HEK293 (cell line): ENCODE measurements around the gene RSRC2.

Experiments used
- BCL11A ChIP-seq: fragments of 450-650 bp; formaldehyde crosslinking; IDR thresholded peaks from 2 replicates; pipeline ENCODE4 v1.5.1; 2016; ENCODE audit warnings: low read depth, missing biosample characterization, missing genetic modification characterization
- CTCF ChIP-seq: fragments of 450-650 bp; formaldehyde crosslinking; IDR thresholded peaks from 2 replicates; pipeline ENCODE4 v1.5.1; 2016; ENCODE audit warnings: missing biosample characterization, missing genetic modification characterization
- MYNN ChIP-seq: fragments of 450-650 bp; formaldehyde crosslinking; IDR thresholded peaks from 2 replicates; pipeline ENCODE4 v1.5.1; 2016; ENCODE audit warnings: missing biosample characterization, missing genetic modification characterization, borderline replicate concordance
- OVOL3 ChIP-seq: fragments of 450-650 bp; formaldehyde crosslinking; IDR thresholded peaks from 2 replicates; pipeline ENCODE4 v1.5.1; 2016; ENCODE audit warnings: missing biosample characterization, missing genetic modification characterization
- REST ChIP-seq: fragments of 450-650 bp; formaldehyde crosslinking; IDR thresholded peaks from 2 replicates; pipeline ENCODE4 v1.5.1; 2016; ENCODE audit warnings: missing biosample characterization, missing genetic modification characterization
- ZNF221 ChIP-seq: fragments of 450-650 bp; formaldehyde crosslinking; IDR thresholded peaks from 2 replicates; pipeline ENCODE4 v1.5.1; 2017; ENCODE audit warnings: missing biosample characterization, missing genetic modification characterization, borderline replicate concordance
- ZNF416 ChIP-seq: fragments of 450-650 bp; formaldehyde crosslinking; IDR thresholded peaks from 2 replicates; pipeline ENCODE4 v1.5.1; 2016; ENCODE audit warnings: missing biosample characterization, missing genetic modification characterization
- ZNF544 ChIP-seq: fragments of 450-650 bp; formaldehyde crosslinking; IDR thresholded peaks from 2 replicates; pipeline ENCODE4 v1.5.0; 2017; ENCODE audit warnings: missing biosample characterization, missing genetic modification characterization
- ZNF658 ChIP-seq: fragments of 450-650 bp; formaldehyde crosslinking; IDR thresholded peaks from 2 replicates; pipeline ENCODE4; 2016; ENCODE audit warnings: missing biosample characterization, missing genetic modification characterization

DNA sequence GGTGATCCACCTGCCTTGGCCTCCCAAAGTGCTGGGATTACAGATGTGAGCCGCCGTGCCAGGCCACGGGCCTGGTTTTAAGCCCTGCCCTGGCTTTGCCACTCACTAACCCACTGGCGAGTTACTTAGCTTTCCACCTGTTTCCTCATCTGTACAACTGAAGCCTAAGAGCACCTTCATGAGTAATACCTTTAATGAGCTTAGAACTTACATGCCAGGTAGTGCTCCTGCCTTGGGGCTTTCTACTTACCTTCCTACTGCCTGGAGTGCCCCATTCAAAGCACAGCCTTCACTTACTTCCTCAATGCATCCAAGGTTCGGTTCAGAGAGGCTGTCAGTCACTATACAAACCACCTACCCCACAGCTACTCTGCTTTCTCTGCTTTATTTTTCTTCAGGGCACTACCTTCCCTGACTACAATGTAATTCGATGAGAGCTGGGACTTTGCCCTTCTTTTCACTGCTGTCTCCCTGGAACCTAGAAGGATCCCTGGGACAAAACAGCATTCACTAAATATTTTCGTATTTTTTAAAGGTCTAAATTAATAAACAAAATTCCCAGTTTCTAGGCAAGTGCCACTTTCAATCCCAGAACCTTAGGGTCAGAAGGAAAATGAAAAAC is 39.8 kb downstream of the RSRC2 start:
- TF ChIP-seq CTCF (tag by site-specific recombination) = no peak
- no peak for TF ChIP-seq ZNF221 (tag by site-specific recombination)
- no peak for TF ChIP-seq OVOL3 (tag by site-specific recombination)
- TF ChIP-seq BCL11A (tag by site-specific recombination) = no peak
- no peak for TF ChIP-seq REST (tag by site-specific recombination)
- no peak for TF ChIP-seq ZNF544 (tag by site-specific recombination)
- no peak for TF ChIP-seq MYNN (tag by site-specific recombination)
- TF ChIP-seq ZNF658 = no peak
- TF ChIP-seq ZNF416 (tag by site-specific recombination) = no peak
